GM12878 (cell line): ENCODE data around the gene DNAJC5. TPM values are rescaled to one million over a fixed set of nuclear protein-coding genes. Genes with fewer than 3 reads are reported as not detected.
A peak's percentile ranks its signal among the peaks of the same experiment; 100 is the strongest.

ENCODE experiments used
- BCL11A ChIP-seq: IDR thresholded peaks from 2 replicates; pipeline ENCODE4 v1.6.1; 2011; ENCODE audit warnings: low read depth, low read length
- E2F8 ChIP-seq: fragments of 450-650 bp; IDR thresholded peaks from 2 replicates; pipeline ENCODE4 v1.6.1; 2018; ENCODE audit warnings: mild to moderate bottlenecking, low read depth, moderate library complexity; ENCODE audit not compliant: partially characterized antibody
- HDAC6 ChIP-seq: fragments of 200-600 bp; sonication (generic); IDR thresholded peaks from one replicate; pipeline ENCODE4 v1.8.0; 2017; ENCODE audit warnings: antibody characterized with exemption; ENCODE audit not compliant: unreplicated experiment
- JUNB ChIP-seq: IDR thresholded peaks from 2 replicates; pipeline ENCODE4 v1.6.1; 2016; ENCODE audit warnings: antibody characterized with exemption, mild to moderate bottlenecking
- KAT2A ChIP-seq: conservative IDR thresholded peaks from 2 replicates; pipeline ENCODE4 v1.6.1; 2011; ENCODE audit warnings: low read depth, low read length; ENCODE audit not compliant: control insufficient read depth
- LARP7 ChIP-seq: fragments of 450-650 bp; IDR thresholded peaks from 2 replicates; pipeline ENCODE4 v1.6.1; 2017; ENCODE audit warnings: mild to moderate bottlenecking
- MTA2 ChIP-seq: fragments of 450-650 bp; IDR thresholded peaks from 2 replicates; pipeline ENCODE4 v1.6.1; 2016; ENCODE audit warnings: low read depth, mild to moderate bottlenecking, moderate library complexity
- MTA3 ChIP-seq: IDR thresholded peaks from 2 replicates; pipeline ENCODE4 v1.6.1; 2012; ENCODE audit warnings: low read length, inconsistent platforms, borderline replicate concordance
- MXI1 ChIP-seq: fragments of 150-350 bp; IDR thresholded peaks from 2 replicates; pipeline ENCODE4 v1.6.1; 2011; ENCODE audit warnings: low read depth, mild to moderate bottlenecking, inconsistent platforms, low read length, improper control_type of control experiment
- NFYB ChIP-seq: IDR thresholded peaks from 2 replicates; pipeline ENCODE4 v1.6.1; 2011; ENCODE audit warnings: low read depth, mild to moderate bottlenecking, low read length, improper control_type of control experiment, moderate library complexity; ENCODE audit not compliant: insufficient read depth
- NRF1 ChIP-seq: conservative IDR thresholded peaks from 2 replicates; pipeline ENCODE4 v1.6.1; 2011; ENCODE audit warnings: mild to moderate bottlenecking, low read depth, low read length, improper control_type of control experiment
- PAX8 ChIP-seq: fragments of 450-650 bp; IDR thresholded peaks from 2 replicates; pipeline ENCODE4 v1.6.1; 2017; ENCODE audit warnings: mild to moderate bottlenecking, moderate library complexity
- POLR2AphosphoS5 ChIP-seq: IDR thresholded peaks from 2 replicates; pipeline ENCODE4 v1.6.1; 2011; ENCODE audit warnings: mild to moderate bottlenecking, low read length, inconsistent platforms
- RUNX3 ChIP-seq: IDR thresholded peaks from 2 replicates; pipeline ENCODE4 v1.6.1; 2012; ENCODE audit warnings: low read length, inconsistent platforms
- SREBF1 ChIP-seq: IDR thresholded peaks from 2 replicates; pipeline ENCODE4 v1.6.1; 2012; ENCODE audit warnings: mild to moderate bottlenecking, low read length
- SREBF2 ChIP-seq: IDR thresholded peaks from 2 replicates; pipeline ENCODE4 v1.6.1; 2012; ENCODE audit warnings: mild to moderate bottlenecking, low read length
- SUPT20H ChIP-seq: IDR thresholded peaks from 2 replicates; pipeline ENCODE4 v1.6.1; 2011; ENCODE audit warnings: low read depth, mild to moderate bottlenecking, low read length, moderate library complexity, borderline replicate concordance; ENCODE audit not compliant: control insufficient read depth
- WRNIP1 ChIP-seq: IDR thresholded peaks from 2 replicates; pipeline ENCODE4 v1.6.1; 2011; ENCODE audit warnings: low read depth, low read length, improper control_type of control experiment, borderline replicate concordance
- YBX1 ChIP-seq: fragments of 450-650 bp; IDR thresholded peaks from 2 replicates; pipeline ENCODE4 v1.6.1; 2016; ENCODE audit warnings: antibody characterized with exemption
- ZBED1 ChIP-seq: IDR thresholded peaks from 2 replicates; pipeline ENCODE4 v1.6.1; 2016; ENCODE audit warnings: borderline replicate concordance
- ZBTB4 ChIP-seq: fragments of 450-650 bp; formaldehyde crosslinking; IDR thresholded peaks from 2 replicates; pipeline ENCODE4 v1.4.0; 2022; ENCODE audit warnings: mild to moderate bottlenecking, moderate library complexity
- polyA plus RNA-seq, 11 experiments: library from polyadenylated mRNA; depleted of rRNA in 4 of 11; unstranded in 6 of 11; stranded (reverse) in 5 of 11; fragments of >200 nt; fragmentation: Nextera tagmentation in 4 of 11; fragmentation: Illumina TruSeq in 1 of 11; extraction: Ambion mirVana in 4 of 11; extraction: Trizol in 1 of 11; gene quantifications; 1 replicate in 1 of 11; 2 replicates in 10 of 11; pipeline versions ENCODE4 v1.2.1 to v1.2.3, GENCODE V29; 2011 to 2016; ENCODE audit warnings: inconsistent platforms in 2 of 11, missing spikeins in 2 of 11, low read depth in 1 of 11
- total RNA-seq, 4 experiments: library from RNA; depleted of rRNA in 3 of 4; stranded (reverse); fragments of >200 nt in 3 of 4; fragmentation: Illumina TruSeq in 1 of 4; extraction: Trizol in 1 of 4; gene quantifications; 2 replicates each; pipeline versions ENCODE4 v1.2.1 to v1.2.3, GENCODE V29; 2013 to 2021
- TF ChIP-seq, protein P1 (sequence below): fragments of 450-650 bp; IDR thresholded peaks from 2 replicates; pipeline ENCODE4 v1.6.1; 2014; ENCODE audit warnings: mild to moderate bottlenecking
- TF ChIP-seq, protein P2 (sequence below): IDR thresholded peaks from 2 replicates; pipeline ENCODE4 v1.6.1; 2012; ENCODE audit warnings: low read depth, low read length, improper control_type of control experiment

DNAJC5 gene
- total and polyA plus RNA-seq, 10 of the 15 experiments (the other 5 are each of a cell fraction or from before 2014, with no cell fraction given), result 0.69 to 36.8 (median 17.0) TPM

DNA sequence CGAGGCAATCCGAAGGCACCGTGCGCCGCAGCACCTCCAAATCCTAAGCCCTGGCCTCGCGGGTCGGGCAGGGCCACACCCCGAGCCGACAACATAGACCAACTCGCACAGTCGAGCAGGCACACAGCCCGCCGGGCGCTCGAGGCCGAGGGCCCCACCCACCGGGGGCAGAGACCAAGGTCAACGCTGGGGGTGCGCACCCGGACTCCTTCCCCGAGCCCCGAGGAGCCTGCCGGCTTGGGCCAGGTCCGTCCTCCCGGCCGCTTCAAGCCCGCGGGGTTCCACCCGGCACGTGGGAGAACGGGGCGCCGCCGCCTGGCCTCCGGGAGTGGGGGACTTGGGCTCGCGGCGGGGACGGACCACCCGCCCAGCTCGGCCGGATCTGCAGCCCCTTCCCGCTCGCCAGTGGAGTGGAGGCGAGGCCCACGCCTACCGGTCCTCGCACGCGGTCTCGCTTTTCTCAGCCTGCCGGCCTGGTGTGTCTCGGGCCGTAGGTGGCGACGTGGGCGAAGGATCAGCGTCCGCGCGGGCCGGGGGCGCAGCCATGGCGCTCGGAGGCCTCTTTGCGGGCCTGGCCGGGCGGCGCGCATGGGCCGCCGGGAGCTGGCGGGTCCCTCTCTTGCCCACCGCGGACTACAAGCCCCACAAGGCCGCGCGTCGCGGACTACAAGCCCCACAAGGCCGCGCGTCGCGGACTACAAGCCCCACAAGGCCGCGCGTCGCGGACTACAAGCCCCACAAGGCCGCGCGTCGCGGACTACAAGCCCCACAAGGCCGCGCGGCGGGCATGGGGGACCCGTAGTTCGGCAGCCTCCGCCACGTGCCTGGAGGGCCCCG, 61.1 kb downstream of the DNAJC5 start, which contains the start of gene UCKL1 (continued):
- no peak for TF ChIP-seq NFYB
- TF ChIP-seq, protein P1, sequence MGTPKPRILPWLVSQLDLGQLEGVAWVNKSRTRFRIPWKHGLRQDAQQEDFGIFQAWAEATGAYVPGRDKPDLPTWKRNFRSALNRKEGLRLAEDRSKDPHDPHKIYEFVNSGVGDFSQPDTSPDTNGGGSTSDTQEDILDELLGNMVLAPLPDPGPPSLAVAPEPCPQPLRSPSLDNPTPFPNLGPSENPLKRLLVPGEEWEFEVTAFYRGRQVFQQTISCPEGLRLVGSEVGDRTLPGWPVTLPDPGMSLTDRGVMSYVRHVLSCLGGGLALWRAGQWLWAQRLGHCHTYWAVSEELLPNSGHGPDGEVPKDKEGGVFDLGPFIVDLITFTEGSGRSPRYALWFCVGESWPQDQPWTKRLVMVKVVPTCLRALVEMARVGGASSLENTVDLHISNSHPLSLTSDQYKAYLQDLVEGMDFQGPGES, result no peak
- TF ChIP-seq, protein P2, sequence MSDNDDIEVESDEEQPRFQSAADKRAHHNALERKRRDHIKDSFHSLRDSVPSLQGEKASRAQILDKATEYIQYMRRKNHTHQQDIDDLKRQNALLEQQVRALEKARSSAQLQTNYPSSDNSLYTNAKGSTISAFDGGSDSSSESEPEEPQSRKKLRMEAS, result peak; percentile 89
- TF ChIP-seq SUPT20H, result no peak
- TF ChIP-seq LARP7, result peak; percentile 76
- peak; percentile 88 for TF ChIP-seq MXI1
- TF ChIP-seq ZBED1, result no peak
- peak; percentile 65; the same call in 1 of the 2 replicates for TF ChIP-seq POLR2AphosphoS5
- no peak for TF ChIP-seq KAT2A
- no peak for TF ChIP-seq WRNIP1
- no peak for TF ChIP-seq JUNB
- TF ChIP-seq RUNX3, result no peak
- peak; percentile 91 for TF ChIP-seq SREBF1
- TF ChIP-seq NRF1, result no peak
- no peak for TF ChIP-seq ZBTB4 (CRISPR knock-in tag)
- TF ChIP-seq SREBF2, result no peak
- no peak for TF ChIP-seq YBX1
- no peak for TF ChIP-seq MTA2
- TF ChIP-seq PAX8, result no peak
- no peak for TF ChIP-seq BCL11A
- no peak for TF ChIP-seq HDAC6
- TF ChIP-seq MTA3, result no peak
- no peak for TF ChIP-seq E2F8
